ENCODE data around the gene HLA-DRA. TPM values are rescaled to one million over a fixed set of nuclear protein-coding genes. Genes with fewer than 3 reads are reported as not detected.

The HLA-DRA gene
- total and polyA plus RNA-seq, 7 donors, result 19.9 to 90.0 (median 43.0) TPM

DNA sequence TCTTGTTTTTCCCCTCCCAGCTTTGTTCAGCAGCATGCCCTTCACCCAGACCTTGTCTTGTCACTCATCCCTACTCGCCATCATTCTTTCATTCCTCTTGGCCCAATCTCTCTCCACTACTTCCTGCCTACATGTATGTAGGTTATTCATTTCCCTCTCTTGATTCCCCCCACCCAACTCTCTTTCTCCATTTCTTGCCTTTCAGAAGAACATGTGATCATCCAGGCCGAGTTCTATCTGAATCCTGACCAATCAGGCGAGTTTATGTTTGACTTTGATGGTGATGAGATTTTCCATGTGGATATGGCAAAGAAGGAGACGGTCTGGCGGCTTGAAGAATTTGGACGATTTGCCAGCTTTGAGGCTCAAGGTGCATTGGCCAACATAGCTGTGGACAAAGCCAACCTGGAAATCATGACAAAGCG is 2.6 kb downstream of the HLA-DRA start:
- ATAC-seq, result no peak
- Histone ChIP-seq H3K4me1 (no peaks in the 10 kb centered on the region), H3K27me3 (ENCODE audit: insufficient read depth in 3 of 3, low read length in 2 of 3) (peaks cover 0 to 5% (median 0%) of the 10 kb centered on the region in 3 donors), H3K4me3 (no peak overlapping the region), H3K27ac (no peak overlapping the region), H3K9me3 (no peaks in the 10 kb centered on the region), H3K36me3 (ENCODE audit: insufficient read depth in 1 of 2, low read depth in 1 of 2) (no peaks in the 10 kb centered on the region)
- intact Hi-C loops (cut with DNase I), result no loop called here
- no peak for DNase-seq
- TF ChIP-seq, protein P1, sequence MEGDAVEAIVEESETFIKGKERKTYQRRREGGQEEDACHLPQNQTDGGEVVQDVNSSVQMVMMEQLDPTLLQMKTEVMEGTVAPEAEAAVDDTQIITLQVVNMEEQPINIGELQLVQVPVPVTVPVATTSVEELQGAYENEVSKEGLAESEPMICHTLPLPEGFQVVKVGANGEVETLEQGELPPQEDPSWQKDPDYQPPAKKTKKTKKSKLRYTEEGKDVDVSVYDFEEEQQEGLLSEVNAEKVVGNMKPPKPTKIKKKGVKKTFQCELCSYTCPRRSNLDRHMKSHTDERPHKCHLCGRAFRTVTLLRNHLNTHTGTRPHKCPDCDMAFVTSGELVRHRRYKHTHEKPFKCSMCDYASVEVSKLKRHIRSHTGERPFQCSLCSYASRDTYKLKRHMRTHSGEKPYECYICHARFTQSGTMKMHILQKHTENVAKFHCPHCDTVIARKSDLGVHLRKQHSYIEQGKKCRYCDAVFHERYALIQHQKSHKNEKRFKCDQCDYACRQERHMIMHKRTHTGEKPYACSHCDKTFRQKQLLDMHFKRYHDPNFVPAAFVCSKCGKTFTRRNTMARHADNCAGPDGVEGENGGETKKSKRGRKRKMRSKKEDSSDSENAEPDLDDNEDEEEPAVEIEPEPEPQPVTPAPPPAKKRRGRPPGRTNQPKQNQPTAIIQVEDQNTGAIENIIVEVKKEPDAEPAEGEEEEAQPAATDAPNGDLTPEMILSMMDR (IDR thresholded peaks at IDR 0.05), result no peak
- 79 to 81% (median 81%) methylated on average over 7 of the region's 7 CpGs for WGBS, 3 donors

DNA sequence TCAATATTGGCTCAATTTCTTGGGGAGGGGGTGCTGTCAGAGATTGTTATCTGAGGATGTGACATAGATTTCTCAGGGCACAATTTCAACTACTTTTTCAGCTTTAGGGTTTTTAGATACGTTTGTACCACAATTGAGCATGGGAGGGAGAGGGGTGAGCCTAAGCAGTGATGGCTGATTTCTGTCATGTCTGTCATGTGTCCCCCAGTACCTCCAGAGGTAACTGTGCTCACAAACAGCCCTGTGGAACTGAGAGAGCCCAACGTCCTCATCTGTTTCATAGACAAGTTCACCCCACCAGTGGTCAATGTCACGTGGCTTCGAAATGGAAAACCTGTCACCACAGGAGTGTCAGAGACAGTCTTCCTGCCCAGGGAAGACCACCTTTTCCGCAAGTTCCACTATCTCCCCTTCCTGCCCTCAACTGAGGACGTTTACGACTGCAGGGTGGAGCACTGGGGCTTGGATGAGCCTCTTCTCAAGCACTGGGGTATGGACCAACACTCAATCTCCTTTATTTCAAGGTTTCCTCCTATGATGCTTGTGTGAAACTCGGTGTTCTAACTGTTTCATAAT is 3.4 kb downstream of the HLA-DRA start:
- intact Hi-C loops (cut with DNase I), result no loop called here
- WGBS, 3 donors, result 68 to 73% (median 73%) methylated on average over 8 of the region's 8 CpGs
- Histone ChIP-seq H3K9me3 (no peaks in the 10 kb centered on the region), H3K36me3 (ENCODE audit: insufficient read depth in 1 of 2, low read depth in 1 of 2) (no peaks in the 10 kb centered on the region), H3K27me3 (ENCODE audit: insufficient read depth in 3 of 3, low read length in 2 of 3) (peaks cover 0 to 5% (median 0%) of the 10 kb centered on the region in 3 donors), H3K27ac (no peak overlapping the region), H3K4me3 (no peak overlapping the region), H3K4me1 (no peaks in the 10 kb centered on the region)
- TF ChIP-seq, protein P1 (IDR thresholded peaks at IDR 0.05), result no peak
- DNase-seq (no peak), ATAC-seq (no peak)

DNA sequence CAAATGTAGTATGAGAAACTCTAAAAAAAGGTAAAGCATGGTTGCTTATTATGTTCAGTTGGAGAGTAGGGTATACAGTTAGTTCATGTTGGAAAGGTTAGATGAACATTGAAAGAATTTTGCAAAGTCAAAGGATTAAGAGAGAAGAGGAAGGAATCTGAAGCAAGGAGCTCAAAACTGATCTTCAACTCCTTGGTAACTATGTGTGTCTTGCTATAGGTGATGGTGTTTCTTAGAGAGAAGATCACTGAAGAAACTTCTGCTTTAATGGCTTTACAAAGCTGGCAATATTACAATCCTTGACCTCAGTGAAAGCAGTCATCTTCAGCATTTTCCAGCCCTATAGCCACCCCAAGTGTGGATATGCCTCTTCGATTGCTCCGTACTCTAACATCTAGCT is 4.7 kb downstream of the HLA-DRA start:
- Histone ChIP-seq H3K4me1 (no peaks in the 10 kb centered on the region), H3K9me3 (no peaks in the 10 kb centered on the region), H3K36me3 (ENCODE audit: insufficient read depth in 1 of 2, low read depth in 1 of 2) (no peaks in the 10 kb centered on the region), H3K27ac (no peak overlapping the region), H3K27me3 (ENCODE audit: insufficient read depth in 3 of 3, low read length in 2 of 3) (peaks cover 0 to 5% (median 0%) of the 10 kb centered on the region in 3 donors), H3K4me3 (no peak overlapping the region)
- ATAC-seq (no peak), DNase-seq (no peak)
- intact Hi-C loops (cut with DNase I), result no loop called here
- TF ChIP-seq, protein P1 (IDR thresholded peaks at IDR 0.05), result no peak
- 60 to 97% (median 61%) methylated on average over 2 of the region's 2 CpGs for WGBS, 3 donors

DNA sequence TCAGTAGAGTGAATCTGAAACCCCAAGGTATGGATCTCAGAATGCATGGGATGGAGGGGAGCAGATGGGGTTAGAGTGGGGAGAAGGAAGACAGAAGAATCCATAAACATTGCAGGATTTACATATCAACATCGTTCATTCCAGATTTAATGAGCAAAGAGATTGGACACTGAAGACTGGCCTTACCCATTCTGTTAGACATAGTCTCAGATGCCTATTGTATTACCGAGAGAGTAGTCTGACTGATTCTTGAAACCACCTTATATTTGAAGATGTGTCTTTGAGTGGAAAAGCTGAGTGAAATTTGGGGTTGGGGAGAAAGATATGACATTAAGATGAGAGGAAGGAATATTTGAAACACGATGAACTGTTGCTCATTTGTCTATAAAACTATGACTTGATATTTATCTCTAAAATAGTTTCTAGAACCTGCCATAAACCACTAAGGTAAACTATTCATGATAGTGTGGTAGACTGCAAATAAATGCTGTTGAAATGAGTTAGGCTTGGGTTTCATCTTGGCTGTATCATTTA is 5.7 kb downstream of the HLA-DRA start:
- peaks cover 0 to 4% (median 0%) of the 10 kb centered on the region in 3 donors for H3K27me3 ChIP-seq (ENCODE audit: insufficient read depth in 3 of 3, low read length in 2 of 3)
- ATAC-seq (no peak), DNase-seq (no peak)
- WGBS, 3 donors, result 68 to 77% (median 73%) methylated on average over 3 of the region's 3 CpGs
- no peak overlapping the region for H3K27ac ChIP-seq
- no peaks in the 10 kb centered on the region for H3K9me3 ChIP-seq
- intact Hi-C loops (cut with DNase I), result no loop called here
- H3K4me1 ChIP-seq, result no peaks in the 10 kb centered on the region
- H3K4me3 ChIP-seq, result no peak overlapping the region
- H3K36me3 ChIP-seq (ENCODE audit: insufficient read depth in 1 of 2, low read depth in 1 of 2), result no peaks in the 10 kb centered on the region
- TF ChIP-seq, protein P1 (IDR thresholded peaks at IDR 0.05), result no peak

DNA sequence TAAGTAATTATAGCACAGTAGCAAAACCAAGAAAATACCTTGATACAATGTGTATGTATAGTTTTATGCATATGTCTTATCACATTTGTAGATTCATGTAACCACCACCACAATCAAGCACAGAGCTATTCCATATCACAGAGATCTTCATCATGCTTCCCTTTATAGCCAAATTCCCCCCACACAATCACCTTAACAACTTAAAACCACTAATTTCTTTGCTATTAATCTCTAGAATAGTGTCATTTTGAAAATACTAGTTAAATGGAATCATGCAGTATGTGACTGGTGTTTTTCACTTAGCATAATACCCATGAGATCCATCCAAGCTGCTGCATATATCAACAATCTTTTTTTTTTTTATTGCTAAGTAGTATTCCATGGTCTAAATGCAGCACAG is 8.2 kb downstream of the HLA-DRA start:
- DNase-seq, result no peak
- intact Hi-C loops (cut with DNase I), result no loop called here
- no peak overlapping the region for H3K4me3 ChIP-seq
- TF ChIP-seq, protein P1 (IDR thresholded peaks at IDR 0.05), result no peak
- H3K27ac ChIP-seq, result no peak overlapping the region
- no peaks in the 10 kb centered on the region for H3K4me1 ChIP-seq
- no peaks in the 10 kb centered on the region for H3K27me3 ChIP-seq (ENCODE audit: insufficient read depth in 3 of 3, low read length in 2 of 3)
- no peaks in the 10 kb centered on the region for H3K36me3 ChIP-seq (ENCODE audit: insufficient read depth in 1 of 2, low read depth in 1 of 2)
- no peaks in the 10 kb centered on the region for H3K9me3 ChIP-seq
- no peak for ATAC-seq
